NCI-H1694 treated with DMSO at 0.1 percent for 48 hours (cell line): ENCODE data around the gene NAB2.
"Not testable (repeated sequence)": the region's sequence is repeated elsewhere in the genome, so short reads cannot be mapped to it uniquely, and the experiment has no call there.

Source experiments
- DNase-seq: peaks from one replicate; lab custom pipeline; 2025; lab: John Stamatoyannopoulos, UW

NAB2 gene

DNA sequence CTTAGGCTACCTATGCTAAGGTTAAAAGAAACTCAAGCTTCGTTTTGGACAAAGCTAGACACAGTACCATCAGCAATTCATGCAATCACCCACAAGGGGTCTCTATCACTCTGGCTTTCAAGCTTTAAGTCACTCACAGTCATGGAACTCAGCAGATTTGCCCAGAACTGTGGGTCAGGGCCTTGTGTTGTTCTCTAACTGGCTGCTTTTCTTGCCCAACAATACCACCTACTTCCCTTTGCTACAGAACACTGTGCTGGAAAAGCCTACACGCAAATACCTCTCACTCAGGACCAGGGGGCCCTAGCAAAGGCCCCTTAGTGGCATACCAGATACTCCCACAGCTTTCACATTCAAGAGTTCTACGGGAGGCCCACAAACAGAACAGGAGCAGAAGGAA, 19.4 kb upstream of the NAB2 start:
- peak; percentile 70 for DNase-seq

DNA sequence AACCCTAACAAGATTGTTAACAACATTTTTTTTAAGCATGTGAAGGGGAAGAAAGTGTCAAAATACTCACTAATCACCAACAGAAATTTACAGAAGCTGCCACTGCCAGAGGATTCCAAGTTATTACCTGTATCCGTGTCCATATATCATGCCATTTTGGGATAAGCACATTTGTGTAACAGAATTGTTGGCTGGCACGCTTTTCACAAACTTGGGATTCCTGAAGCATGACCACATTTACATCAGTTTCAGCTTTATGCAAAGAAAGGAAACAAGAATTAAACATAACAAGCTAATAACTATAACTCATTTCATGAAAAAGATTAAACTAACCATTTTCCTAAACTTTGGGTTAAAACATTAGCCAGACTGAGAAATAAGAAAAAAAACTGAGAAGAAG, 16.3 kb upstream of the NAB2 start:
- DNase-seq, result no peak

DNA sequence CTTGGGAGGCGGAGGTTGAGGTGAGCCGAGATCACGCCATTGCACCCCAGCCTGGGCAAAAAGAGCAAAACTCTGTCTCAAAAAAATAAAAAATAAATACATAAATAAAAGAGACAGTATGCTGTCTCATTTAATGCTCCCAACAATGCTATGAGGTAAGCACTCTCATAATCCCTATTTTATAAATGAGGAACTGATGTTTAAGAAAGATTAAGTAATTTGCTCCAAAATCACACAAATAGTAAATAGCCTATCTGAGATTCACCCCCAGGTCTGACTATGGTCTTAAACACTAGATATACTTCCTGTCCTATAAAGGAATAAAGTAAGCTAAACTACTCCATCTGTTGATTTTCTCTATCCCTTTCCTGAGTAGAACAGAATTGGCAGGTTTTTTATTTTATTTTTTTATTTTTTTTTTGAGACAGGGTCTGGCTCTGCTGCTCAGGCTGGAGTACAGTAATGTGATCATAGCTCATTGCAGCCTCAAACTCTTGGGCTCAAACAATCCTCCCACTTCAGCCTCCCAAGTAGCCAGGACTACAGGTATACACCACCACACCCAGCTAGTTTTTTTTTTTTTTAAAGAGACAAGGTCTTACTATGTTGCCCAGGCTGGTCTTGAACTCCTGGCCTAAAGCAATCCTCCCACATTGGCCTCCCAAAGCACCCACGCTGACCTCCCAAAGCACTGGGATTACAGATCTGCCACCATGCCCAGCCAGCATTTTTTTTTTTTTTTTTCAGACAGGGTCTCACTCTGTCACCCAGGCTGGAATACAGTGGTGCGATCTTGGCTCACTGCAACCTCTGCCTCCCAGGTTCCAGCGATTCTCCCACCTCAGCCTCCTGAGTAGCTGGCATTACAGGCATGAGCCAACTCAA, 15.1 kb upstream of the NAB2 start:
- not testable (repeated sequence) for DNase-seq

DNA sequence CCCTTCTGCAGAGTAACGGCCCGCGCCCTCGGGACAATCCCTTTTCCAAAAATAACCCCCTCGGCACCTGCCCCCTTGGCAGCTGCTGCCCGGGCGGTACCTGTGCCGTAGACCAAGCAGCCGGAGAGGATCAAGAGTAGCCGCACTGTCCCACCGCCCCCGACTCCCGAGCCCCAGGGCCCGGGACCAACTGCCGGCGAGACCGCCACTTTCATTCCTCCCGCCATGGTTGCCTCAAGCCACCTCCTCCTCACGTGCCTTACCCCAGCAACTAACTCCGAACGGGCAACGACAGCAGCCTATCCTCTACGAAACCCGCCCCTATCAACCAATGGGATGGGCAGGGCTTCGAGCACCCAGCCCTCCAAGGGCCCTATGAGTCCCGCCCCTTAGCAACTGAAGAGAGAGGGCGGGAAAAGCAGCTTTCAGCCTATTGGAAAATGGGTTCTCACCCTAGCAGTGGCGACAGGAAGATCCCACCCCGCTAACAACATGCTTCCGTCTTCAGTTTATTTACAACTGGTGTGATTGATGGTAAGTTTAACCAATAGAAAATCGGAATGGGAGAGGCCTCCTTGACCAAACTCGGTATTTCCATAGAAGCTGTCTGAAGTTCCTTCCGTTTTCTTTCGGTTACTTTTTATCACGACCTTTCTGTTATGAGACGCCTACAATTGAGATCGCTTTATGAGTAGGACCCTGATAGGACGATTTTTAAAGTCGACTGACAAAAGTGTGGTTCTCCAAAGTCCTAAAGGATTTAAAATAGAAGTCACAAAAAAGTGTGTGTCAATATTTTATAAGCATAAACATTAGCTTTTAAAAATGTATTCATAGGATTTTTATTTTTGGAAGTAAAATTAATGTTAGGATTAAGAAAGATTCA, 10.2 kb upstream of the NAB2 start, which contains the start of gene NEMP1:
Gene NEMP1 (minus strand): TSS at position 273 of the 886 bp plus-strand sequence. CDS start 46 bp downstream, at position 227.
- peak; percentile 99 for DNase-seq

DNA sequence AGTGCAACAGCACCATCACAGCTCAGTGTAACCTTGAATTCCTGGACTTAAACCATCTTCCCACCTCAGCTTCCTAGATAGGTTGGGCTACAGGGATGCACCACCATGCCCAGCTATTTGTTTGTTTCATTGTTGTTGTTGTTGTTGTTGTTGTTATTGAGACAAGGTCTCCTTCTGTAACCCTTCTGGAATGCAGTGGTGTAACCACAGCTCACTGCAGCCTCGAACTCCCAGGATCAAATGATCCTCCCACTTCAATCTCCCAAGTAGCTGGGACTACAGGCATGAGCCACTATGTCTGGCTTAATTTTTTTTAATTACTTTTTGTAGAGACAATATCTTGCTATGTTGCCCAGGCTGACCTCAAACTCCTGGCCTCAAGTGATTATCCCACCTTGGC, 9.1 kb upstream of the NAB2 start:
- DNase-seq, result no peak

DNA sequence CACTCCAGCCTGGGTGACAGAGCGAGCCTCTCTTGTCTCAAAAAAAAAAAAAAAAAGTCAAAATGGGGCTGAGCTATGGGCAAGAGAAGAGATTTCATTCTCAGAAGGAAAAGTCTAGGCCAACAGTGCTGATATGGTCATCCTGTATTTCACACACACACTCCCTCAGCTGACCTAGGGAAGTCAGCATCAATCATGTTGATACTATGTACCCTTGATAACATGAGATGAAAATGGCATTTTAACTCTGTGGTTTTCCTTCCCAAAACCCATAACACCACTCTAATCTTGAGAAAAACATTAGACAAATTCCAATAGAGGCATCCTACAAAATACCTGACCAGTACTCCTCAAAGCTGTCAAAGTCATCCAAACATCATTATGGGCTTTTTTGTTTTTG, 8.1 kb upstream of the NAB2 start:
- no peak for DNase-seq

DNA sequence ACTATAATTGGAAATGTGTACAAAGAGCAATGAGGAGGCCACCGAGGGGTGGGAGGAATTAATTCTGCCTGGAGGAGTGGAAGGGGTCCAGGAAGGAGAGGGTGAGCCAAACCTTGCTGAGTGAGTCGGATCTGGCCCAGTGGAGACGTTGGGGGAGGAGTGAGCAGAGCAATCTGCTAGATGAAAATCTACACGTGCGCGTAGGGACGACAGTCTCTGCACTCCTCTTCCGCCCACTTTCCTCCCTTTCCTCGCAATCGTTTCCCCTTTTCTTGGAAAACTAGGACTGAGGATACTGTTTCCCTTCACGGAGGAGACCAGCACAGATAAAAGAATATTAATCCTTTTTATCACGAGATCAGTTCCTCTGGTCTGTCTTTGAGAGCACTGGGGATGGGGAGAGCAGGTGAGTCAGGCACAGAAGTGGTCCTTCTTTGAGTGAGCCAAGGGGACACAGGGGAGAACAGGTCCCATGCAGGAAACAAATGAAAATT, 2.9 kb upstream of the NAB2 start:
- DNase-seq, result no peak

DNA sequence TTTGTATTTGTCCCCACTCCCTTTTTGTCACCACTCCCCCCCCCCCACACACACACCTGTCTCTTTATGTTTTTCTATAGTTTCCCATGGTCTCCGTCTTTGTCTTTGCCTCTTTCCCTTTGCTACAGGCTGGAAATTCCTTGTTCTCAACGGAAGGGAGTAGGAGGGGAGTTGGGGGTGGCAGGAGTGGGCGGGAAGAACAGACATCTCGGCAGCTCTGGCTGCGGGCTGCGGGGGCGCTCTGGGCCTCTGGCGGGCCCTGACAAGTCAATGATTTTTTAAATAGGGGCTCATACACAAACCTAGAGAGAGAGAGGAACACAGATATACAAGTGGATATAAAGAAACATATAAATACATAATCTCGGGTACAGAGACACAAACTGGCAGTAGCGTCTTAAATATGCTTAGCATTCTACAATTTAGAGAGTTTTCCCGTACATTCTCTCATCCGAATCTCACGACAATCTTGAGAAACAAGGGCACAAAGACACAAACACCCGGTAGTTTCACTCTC, 2.4 kb upstream of the NAB2 start:
- peak; percentile 56 for DNase-seq

DNA sequence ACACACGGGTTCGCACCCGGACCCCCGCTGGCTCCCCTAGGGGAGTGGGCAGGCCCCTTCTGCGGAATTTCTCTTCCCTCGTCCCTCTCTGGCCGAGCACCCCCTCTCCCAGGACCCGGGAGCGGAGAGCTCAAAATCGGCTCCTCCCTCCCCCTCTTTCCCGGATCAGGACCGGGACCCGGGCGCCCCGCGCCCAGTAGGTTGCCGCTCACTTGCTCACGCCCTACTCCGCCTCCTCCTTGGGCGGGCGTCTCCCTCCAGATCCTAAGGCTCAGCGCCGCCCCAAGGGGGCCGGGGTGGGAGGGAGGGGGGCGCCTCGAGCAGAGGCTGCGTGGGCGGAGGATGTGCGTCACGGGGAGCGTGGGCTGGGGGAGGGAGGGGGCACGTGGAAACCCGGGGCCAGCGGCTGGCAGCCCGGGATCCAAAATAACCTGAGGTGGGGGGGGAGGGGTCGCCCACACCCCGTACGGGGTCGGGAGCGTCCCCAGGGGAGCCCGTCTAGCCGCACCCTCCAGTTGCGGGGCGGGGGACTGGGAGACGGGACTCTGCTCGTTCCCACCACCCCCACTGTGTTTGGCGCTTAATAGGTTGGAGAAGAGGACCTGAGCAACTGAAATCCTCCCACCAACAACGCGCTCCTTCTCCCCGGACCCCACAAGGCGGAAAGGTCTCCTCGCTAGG, 1.8 kb upstream of the NAB2 start:
- peak; percentile 32 for DNase-seq

DNA sequence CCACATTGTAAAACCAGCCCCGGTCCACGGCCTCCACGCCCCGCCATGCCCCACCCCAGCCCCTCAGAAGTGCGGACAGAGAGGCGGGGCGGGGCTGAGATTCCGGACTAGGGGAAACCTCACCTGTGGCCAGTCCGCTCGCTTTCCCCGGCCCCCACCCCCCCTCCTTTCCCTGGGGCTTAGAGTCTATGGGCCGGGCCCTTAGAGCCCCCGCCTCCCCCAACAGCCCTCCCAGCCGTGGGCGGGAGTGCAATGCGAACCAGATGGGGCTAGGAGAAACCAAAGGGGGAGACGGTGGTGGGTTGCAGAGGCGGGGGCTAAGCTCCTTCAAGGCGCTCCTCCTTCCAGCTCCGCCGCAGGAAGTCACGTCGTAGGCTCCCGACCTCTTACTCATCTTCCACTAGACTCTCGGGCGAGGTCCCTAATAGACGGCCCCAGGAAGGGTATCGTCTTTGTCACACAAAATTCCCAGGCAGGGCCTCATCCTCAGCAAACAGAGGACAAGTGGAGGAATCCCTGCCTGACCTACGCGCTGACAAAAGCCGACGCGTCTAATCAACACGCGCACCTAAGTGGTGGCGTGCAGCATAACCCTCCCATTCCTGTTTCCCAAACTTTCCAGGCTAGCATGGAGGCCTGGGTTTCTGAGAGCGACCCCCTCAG, 1.1 kb upstream of the NAB2 start:
- DNase-seq, result peak; percentile 47

DNA sequence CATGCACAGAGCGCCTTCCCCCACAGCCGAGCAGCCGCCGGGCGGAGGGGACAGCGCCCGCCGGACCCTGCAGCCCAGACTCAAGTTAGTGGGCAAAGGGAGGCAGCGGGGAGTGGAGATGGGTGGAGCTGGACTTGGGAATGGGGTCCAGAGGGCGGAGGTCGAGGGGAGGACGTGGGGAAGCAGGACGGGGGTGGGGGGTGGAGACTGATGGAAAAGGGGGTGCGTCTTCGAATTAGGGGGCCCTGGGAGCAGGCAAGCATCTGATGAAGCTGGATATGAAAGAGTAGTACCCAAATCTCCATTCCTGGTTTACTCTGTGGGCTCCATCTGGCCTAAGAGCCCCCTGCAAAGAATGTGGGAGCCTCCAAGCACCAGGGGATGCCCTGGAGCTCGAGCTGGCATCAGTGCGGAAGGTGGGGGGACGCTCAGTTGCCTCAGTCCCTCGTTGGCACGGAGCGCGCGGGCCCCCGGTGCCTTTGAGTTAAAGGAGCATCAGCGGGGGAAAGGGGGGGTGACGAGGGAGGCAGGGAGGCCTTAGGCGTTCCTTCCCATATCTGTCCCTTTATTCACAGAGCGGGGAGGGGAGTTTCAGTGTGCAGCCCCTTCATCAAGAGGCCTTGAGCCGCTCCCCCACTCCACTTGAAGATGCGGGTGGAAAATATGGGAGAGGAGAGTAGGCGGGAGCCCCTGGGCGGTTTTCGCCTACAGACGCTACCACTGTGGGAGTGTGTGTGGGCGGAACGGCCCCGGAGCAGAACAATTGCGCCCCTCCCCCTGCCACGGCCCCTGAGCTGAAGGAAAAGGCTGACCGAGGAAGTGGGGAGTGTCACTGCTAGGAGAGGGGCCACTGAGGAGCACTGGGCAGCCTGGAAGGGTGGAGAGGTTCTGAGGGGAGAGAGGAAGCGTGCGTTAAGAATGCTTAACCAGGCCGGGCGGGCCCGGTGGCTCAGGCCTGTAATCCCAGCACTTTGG, 644 bp downstream of the NAB2 start:
- DNase-seq, result no peak

DNA sequence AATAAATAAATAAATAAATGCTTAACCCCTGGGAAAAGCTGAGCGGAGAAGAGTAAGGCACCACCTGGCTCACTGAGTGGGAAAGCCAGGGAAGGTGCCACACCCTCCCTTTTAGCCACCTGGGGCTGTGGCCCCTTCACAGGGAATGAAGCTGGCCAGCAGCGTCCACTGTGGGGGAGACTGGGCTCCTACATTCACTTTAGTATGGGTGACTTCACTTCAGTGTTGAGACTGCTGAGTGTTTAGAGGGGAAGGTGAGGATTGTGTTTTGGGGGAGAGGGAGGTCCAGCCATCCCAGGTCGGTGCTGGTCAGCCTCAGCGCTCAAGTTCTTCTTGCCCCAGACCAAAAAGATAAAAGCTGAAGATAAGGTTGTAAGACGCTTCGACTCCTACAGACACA, 1.6 kb downstream of the NAB2 start:
- no peak for DNase-seq

DNA sequence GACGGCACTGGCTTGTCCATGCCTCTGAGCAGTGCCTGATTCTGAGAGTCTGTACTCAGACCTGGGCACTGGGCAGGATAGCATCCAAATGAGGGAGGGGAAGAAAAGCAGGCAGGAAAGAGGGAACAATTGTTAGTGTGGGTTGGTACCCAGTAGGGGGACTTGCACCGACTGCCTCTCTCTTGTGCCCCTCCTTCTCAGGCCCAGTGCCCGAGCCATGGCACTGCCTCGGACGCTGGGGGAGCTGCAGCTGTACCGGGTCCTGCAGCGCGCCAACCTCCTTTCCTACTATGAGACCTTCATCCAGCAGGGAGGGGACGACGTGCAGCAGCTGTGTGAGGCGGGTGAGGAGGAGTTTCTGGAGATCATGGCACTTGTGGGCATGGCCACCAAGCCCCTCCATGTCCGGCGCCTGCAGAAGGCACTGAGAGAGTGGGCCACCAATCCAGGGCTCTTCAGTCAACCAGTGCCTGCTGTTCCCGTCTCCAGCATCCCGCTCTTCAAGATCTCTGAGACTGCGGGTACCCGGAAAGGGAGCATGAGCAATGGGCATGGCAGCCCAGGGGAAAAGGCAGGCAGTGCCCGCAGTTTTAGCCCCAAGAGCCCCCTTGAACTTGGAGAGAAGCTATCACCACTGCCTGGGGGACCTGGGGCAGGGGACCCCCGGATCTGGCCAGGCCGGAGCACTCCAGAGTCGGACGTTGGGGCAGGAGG, 2.2 kb downstream of the NAB2 start:
- no peak for DNase-seq

DNA sequence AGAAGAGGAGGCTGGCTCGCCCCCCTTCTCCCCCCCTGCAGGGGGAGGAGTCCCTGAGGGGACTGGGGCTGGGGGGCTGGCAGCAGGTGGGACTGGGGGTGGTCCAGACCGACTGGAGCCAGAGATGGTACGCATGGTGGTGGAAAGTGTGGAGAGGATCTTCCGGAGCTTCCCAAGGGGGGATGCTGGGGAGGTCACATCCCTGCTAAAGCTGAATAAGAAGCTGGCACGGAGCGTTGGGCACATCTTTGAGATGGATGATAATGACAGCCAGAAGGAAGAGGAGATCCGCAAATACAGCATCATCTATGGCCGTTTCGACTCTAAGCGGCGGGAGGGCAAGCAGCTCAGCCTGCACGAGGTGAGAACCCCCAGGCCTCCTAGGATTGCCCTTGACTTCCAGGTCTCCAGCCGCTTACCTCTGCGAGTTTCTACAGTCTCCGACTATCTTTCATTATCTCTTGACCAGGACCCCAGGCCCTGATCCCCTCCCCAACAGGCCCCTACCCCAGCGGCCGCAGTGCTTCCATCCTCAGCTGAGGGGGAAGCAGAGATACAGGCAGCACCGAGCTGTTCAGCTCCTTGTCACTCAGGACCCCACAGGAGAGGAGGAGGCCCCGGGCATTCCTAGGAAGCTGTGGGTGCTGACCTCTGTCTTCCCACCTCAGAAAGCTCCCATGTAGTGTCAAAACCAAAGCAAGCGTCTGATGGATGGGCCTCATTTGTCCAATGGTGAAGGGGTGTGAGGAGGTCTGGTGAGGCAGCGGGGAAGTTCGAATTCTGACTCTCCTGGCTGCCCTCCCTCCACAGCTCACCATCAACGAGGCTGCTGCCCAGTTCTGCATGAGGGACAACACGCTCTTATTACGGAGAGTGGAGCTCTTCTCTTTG, 3.0 kb downstream of the NAB2 start:
- DNase-seq, result no peak

DNA sequence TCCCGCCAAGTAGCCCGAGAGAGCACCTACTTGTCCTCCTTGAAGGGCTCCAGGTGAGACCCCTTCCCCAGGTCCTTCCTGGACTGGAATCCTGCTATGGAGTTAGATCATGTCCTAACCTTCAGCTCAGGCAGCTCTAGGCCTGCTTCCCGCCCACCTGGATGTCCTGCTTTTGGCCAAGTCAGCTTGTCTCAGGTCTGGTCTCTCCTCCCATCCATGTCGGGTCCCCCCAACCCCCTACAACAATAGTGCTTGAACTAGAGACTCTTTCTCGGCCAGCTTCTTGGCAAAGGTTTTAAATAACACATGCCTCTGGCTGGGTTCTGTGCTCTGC, 3.6 kb downstream of the NAB2 start:
- DNase-seq, result no peak

DNA sequence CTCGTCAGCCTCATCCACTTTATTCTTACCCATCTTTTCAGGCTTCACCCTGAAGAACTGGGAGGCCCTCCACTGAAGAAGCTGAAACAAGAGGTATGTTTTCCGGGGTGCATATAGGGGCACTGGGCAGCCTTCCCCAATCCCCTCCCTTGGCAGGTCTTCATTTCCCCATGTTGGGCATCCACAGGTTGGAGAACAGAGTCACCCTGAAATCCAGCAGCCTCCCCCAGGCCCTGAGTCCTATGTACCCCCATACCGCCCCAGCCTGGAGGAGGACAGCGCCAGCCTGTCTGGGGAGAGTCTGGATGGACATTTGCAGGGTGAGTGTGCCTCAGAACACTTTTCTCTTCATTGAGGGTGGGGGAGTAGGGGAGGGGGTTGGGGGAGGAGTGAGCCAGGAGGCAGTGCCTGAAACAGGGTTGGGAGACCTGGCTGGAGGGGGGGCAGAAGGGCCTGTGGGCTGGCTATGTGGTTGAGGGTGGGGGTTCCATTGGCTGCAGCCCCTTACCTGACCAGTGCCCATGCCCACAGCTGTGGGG, 4.0 kb downstream of the NAB2 start:
- no peak for DNase-seq

DNA sequence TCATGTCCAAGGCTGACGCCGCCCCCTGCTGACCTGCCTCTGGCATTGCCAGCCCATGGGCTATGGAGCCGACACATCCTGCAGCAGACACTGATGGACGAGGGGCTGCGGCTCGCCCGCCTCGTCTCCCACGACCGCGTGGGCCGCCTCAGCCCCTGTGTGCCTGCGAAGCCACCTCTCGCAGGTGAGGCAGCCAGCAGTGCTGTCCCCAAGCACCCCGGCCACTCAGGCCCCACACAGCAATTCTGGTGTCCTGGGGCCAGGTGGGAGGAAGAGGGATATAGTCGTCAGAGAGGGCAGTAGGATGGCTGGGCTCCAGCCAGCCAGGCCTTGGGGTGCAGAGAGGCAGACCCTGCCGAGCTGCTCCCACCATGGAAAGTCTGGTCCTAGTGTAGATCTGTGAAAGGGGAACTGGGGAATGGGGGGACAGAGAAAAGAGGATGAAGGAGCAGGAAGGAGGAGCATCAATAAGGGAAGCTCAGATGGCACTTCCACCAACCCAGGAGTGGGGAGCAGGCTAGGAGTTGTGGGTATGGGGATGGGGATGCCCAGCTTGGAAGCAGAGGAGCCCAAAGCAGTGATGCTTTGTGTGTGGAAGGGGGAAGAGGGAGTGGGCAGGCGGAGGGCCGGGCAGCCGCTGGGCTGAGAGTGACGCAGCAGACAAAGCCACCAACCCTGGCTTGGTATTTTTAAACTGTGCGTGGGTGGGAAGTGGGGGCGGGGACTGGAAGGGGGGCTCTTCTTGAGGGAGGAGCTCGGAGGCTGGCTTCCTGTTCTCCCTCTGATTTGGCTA, 4.7 kb downstream of the NAB2 start:
- no peak for DNase-seq
